SU-DHL-6 (cell line): Measurements from ENCODE around the gene GPX3.

Experiments used
- H2AFZ ChIP-seq: fragments of 200-600 bp; sonication (generic); 2 replicates; pipeline ENCODE4 v1.6.1; 2014; ENCODE audit warnings: low read depth, mild to moderate bottlenecking, moderate library complexity, mixed read lengths, antibody characterized with exemption, low read length; ENCODE audit not compliant: severe bottlenecking
- H3F3A ChIP-seq: fragments of 200-600 bp; shearing (Covaris generic); 2 replicates; pipeline ENCODE4 v1.6.0; 2016; ENCODE audit warnings: antibody characterized with exemption, mild to moderate bottlenecking; ENCODE audit not compliant: insufficient read depth
- H3K27ac ChIP-seq: fragments of 200-600 bp; sonication (generic); 2 replicates; pipeline ENCODE4 v1.5.1; 2016; ENCODE audit warnings: low read depth, mild to moderate bottlenecking, low read length, moderate library complexity, mixed read lengths
- H3K27me3 ChIP-seq: fragments of 200-600 bp; sonication (generic), shearing (Covaris generic); 2 replicates; pipeline ENCODE4 v1.6.0; 2014; ENCODE audit warnings: mild to moderate bottlenecking, low read length
- H3K36me3 ChIP-seq: fragments of 200-600 bp; sonication (generic); 2 replicates; pipeline ENCODE4 v1.6.1; 2014; ENCODE audit warnings: mild to moderate bottlenecking, low read length, mixed read lengths
- H3K4me2 ChIP-seq: fragments of 300-600, 200-600 bp; shearing (Covaris generic), sonication (generic); 2 replicates; pipeline ENCODE4 v1.6.0; 2014; ENCODE audit warnings: low read length, low read depth, mild to moderate bottlenecking; ENCODE audit not compliant: poor library complexity, severe bottlenecking
- H3K4me3 ChIP-seq: fragments of 200-600 bp; sonication (generic); 2 replicates; pipeline ENCODE4 v1.5.1; 2014; ENCODE audit warnings: antibody characterized with exemption, low read length, mild to moderate bottlenecking, mixed read lengths; ENCODE audit not compliant: insufficient read depth, poor library complexity, severe bottlenecking
- H3K79me2 ChIP-seq: fragments of 200-600 bp; sonication (generic); 2 replicates; pipeline ENCODE4 v1.6.1; 2014; ENCODE audit warnings: mild to moderate bottlenecking, low read length, moderate library complexity; ENCODE audit not compliant: insufficient read depth
- H3K9ac ChIP-seq: fragments of 200-600 bp; sonication (generic); 2 replicates; pipeline ENCODE4 v1.7.0; 2014; ENCODE audit warnings: mild to moderate bottlenecking, low read length
- H3K9me2 ChIP-seq: fragments of 200-600 bp; sonication (generic); replicated peaks from 2 replicates; pipeline ENCODE4 v1.6.1; 2014; ENCODE audit warnings: low read length; ENCODE audit not compliant: insufficient read depth
- H3K9me3 ChIP-seq: fragments of 200-600 bp; sonication (generic); 2 replicates; pipeline ENCODE4 v1.6.1; 2014; ENCODE audit warnings: low read length, mixed read lengths; ENCODE audit not compliant: insufficient read depth
- H4K20me1 ChIP-seq: fragments of 200-600 bp; sonication (generic); 2 replicates; pipeline ENCODE4 v1.6.1; 2014; ENCODE audit warnings: low read depth, mild to moderate bottlenecking, antibody characterized with exemption, low read length, moderate library complexity, mixed read lengths
- CTCF ChIP-seq: fragments of 200-600 bp; sonication (generic); IDR thresholded peaks from one replicate; pipeline ENCODE4 v1.5.1; 2017; ENCODE audit warnings: antibody characterized with exemption, mild to moderate bottlenecking, low read length, moderate library complexity; ENCODE audit not compliant: insufficient read depth, poor library complexity, severe bottlenecking
- EZH2phosphoT487 ChIP-seq: fragments of 200-600 bp; sonication (generic), shearing (Covaris generic); conservative IDR thresholded peaks from 2 replicates; pipeline ENCODE4 v1.6.1; 2018; ENCODE audit warnings: mild to moderate bottlenecking, antibody characterized with exemption, low read length, moderate library complexity, mixed read lengths

GPX3 gene

GRCh38 chr5:151058301-151058700 is 37.9 kb downstream of the GPX3 start:
- Histone ChIP-seq H3K79me2 (no peaks in the 10 kb centered on the region), H3K27me3 (no peaks in the 10 kb centered on the region), H3F3A (peaks cover 8% of the 10 kb centered on the region), H2AFZ (no peak overlapping the region), H3K9me2 (no peaks in the 10 kb centered on the region), H4K20me1 (no peaks in the 10 kb centered on the region), H3K9ac (no peak overlapping the region), H3K27ac (no peak overlapping the region), H3K9me3 (no peaks in the 10 kb centered on the region), H3K36me3 (no peaks in the 10 kb centered on the region), H3K4me2 (no peak overlapping the region), H3K4me3 (no peak overlapping the region)
- no peak for TF ChIP-seq CTCF

GRCh38 chr5:151058891-151059489 is 38.6 kb downstream of the GPX3 start:
- no peaks in the 10 kb centered on the region for H4K20me1 ChIP-seq
- H3K36me3 ChIP-seq: no peaks in the 10 kb centered on the region
- no peaks in the 10 kb centered on the region for H3K79me2 ChIP-seq
- H3K27me3 ChIP-seq: no peaks in the 10 kb centered on the region
- no peaks in the 10 kb centered on the region for H3K9me2 ChIP-seq
- H3K9me3 ChIP-seq: no peaks in the 10 kb centered on the region
- peak overlapping the region; percentile 33 for H3K9ac ChIP-seq
- no peak overlapping the region for H3K4me3 ChIP-seq
- TF ChIP-seq EZH2phosphoT487 (no peak), CTCF (no peak)
- H3K27ac ChIP-seq: peak overlapping the region; percentile 87
- peak overlapping the region; percentile 50 for H3K4me2 ChIP-seq
- H3F3A ChIP-seq: peaks cover 8% of the 10 kb centered on the region
- H2AFZ ChIP-seq: no peak overlapping the region

- H3K27ac ChIP-seq: peak overlapping the region; percentile 87
- peaks cover 13% of the 10 kb centered on the region for H3K79me2 ChIP-seq
- H3K27me3 ChIP-seq: no peaks in the 10 kb centered on the region
- no peaks in the 10 kb centered on the region for H4K20me1 ChIP-seq
- H2AFZ ChIP-seq: no peak overlapping the region
- H3K9ac ChIP-seq: peak overlapping the region; percentile 33
- TF ChIP-seq CTCF (no peak), EZH2phosphoT487 (no peak)
- no peaks in the 10 kb centered on the region for H3K9me3 ChIP-seq
- H3F3A ChIP-seq: peaks cover 8% of the 10 kb centered on the region
- no peaks in the 10 kb centered on the region for H3K9me2 ChIP-seq
- peak overlapping the region; percentile 50 for H3K4me2 ChIP-seq
- no peak overlapping the region for H3K4me3 ChIP-seq
- H3K36me3 ChIP-seq: no peaks in the 10 kb centered on the region
Observed at GRCh38 chr5:151060742-151061141, 40.4 kb downstream of the GPX3 start.
